ENCODE data around the gene MRPL2. TPM values are rescaled to one million over a fixed set of nuclear protein-coding genes. Genes with fewer than 3 reads are reported as not detected.

Gene MRPL2
- total and polyA plus RNA-seq, 2 of the 8 experiments (the other 6 are each of a cell fraction or from before 2014, with no cell fraction given) = 58.7 to 99.9 TPM

- no peak overlapping the region for H3K56ac ChIP-seq (replicated peaks; ENCODE audit: insufficient read length, low read depth, low read length)
- ChIA-PET CTCF (ENCODE audit: partially characterized antibody) (interaction anchor here (0.6 to 1.9 kb wide), 5 partner anchors 22 to 109 kb away, joined by 3 to 9 read pairs (median 3); no protein-coding TSS in a partner anchor), POLR2A (ENCODE audit: partially characterized antibody) (interaction anchor here (0.9 to 29.7 kb wide), 7 partner anchors 10 to 32 kb away, joined by 3 to 584 read pairs (median 5); partner anchors contain the start of genes CUL7, KLC4, KLHDC3 and MEA1)
- no peak overlapping the region for H4K5ac ChIP-seq (ENCODE audit: insufficient read length, low read depth, low read length)
- no peak overlapping the region for H4K8ac ChIP-seq (ENCODE audit: extremely low read depth, insufficient read depth, low read length)
- H3K9ac ChIP-seq (replicated peaks in 1 of 4; ENCODE audit: extremely low read depth in 1 of 4, low read depth in 3 of 4, low read length in 3 of 4) = no peak overlapping the region
- no peak overlapping the region for H2AFZ ChIP-seq (ENCODE audit: low read length)
- 91% methylated on average over 9 of the region's 9 CpGs; no CpG with 5 or more reads in 1 of the 2 experiments for WGBS, 2 experiments (ENCODE audit: extremely low coverage in 1 of 2, insufficient coverage in 1 of 2, insufficient read length in 1 of 2, insufficient replicate concordance in 2 of 2, low coverage in 1 of 2, low lambda C conversion rate in 2 of 2, missing lambda C conversion rate in 1 of 2)
- no peak overlapping the region for H3K4me3 ChIP-seq (ENCODE audit: extremely low read depth in 1 of 4, insufficient read depth in 2 of 4, low read depth in 3 of 4, low read length in 4 of 4)
- peaks cover 2 to 18% of the 10 kb centered on the region in 2 experiments for H4K20me1 ChIP-seq (replicated peaks in 1 of 2; ENCODE audit: control insufficient read depth in 1 of 2, insufficient read depth in 2 of 2, low read length in 2 of 2)
- no peaks in the 10 kb centered on the region for H3K9me3 ChIP-seq (ENCODE audit: insufficient read depth in 2 of 2, low read depth in 1 of 2, low read length in 1 of 2)
- no peak overlapping the region for H3K14ac ChIP-seq (ENCODE audit: insufficient read length)
- no peak overlapping the region for H3K18ac ChIP-seq (ENCODE audit: extremely low read depth, low read length)
- H4K91ac ChIP-seq (replicated peaks; ENCODE audit: insufficient read length, low read length) = no peak overlapping the region
- H2BK15ac ChIP-seq (ENCODE audit: low read length) = no peak overlapping the region
- no peak overlapping the region for H3K23ac ChIP-seq (ENCODE audit: insufficient read length)
- no peak overlapping the region for H3K27ac ChIP-seq (ENCODE audit: low read depth, low read length)
- H3K79me2 ChIP-seq (ENCODE audit: control insufficient read depth in 1 of 2, insufficient read depth in 2 of 2, low read length in 2 of 2) = no peaks in the 10 kb centered on the region
- H2AK5ac ChIP-seq (ENCODE audit: low read depth, low read length) = no peak overlapping the region
- no peak overlapping the region for H3K4ac ChIP-seq (replicated peaks; ENCODE audit: insufficient read length, low read depth, low read length)
- H3K4me2 ChIP-seq (ENCODE audit: insufficient read depth in 1 of 2, low read depth in 2 of 2, low read length in 2 of 2) = no peak overlapping the region
- H3K4me1 ChIP-seq (replicated peaks in 1 of 4; ENCODE audit: control insufficient read depth in 3 of 4, insufficient read depth in 4 of 4, low read length in 3 of 4) = no peaks in the 10 kb centered on the region
- no peaks in the 10 kb centered on the region for H3K79me1 ChIP-seq (ENCODE audit: low read depth, low read length)
- no peak overlapping the region for H2BK5ac ChIP-seq (ENCODE audit: low read depth, low read length)
- no peaks in the 10 kb centered on the region for H3K27me3 ChIP-seq (replicated peaks in 1 of 4; ENCODE audit: control insufficient read depth in 3 of 4, extremely low read depth in 1 of 4, insufficient read depth in 3 of 4, low read length in 3 of 4)
- DNase-seq (ENCODE audit: low read depth in 1 of 2, low spot score in 2 of 2) (no peak), FAIRE-seq (no peak)
- H2BK120ac ChIP-seq (replicated peaks; ENCODE audit: low read depth, low read length) = no peak overlapping the region
- H3K23me2 ChIP-seq (ENCODE audit: low read depth, low read length) = no peaks in the 10 kb centered on the region; the same call in 1 of the 2 replicates
- no peak overlapping the region for H2BK20ac ChIP-seq (ENCODE audit: low read length)
- H3K36me3 ChIP-seq (ENCODE audit: control insufficient read depth in 2 of 4, insufficient read depth in 4 of 4, low read length in 3 of 4) = peaks cover 2 to 23% (median 13%) of the 10 kb centered on the region in 4 experiments; a peak in 4 of 8 replicates
- H2BK12ac ChIP-seq (ENCODE audit: low read depth, low read length) = no peak overlapping the region
- no peak for TF ChIP-seq RNF2 (IDR thresholded peaks at IDR 0.05; ENCODE audit: borderline replicate concordance, low read depth, low read length, missing control alignments, poor library complexity, severe bottlenecking)
- no peak for TF ChIP-seq CHD2 (IDR thresholded peaks at IDR 0.05; ENCODE audit: low read length)
- TF ChIP-seq SP4 (IDR thresholded peaks at IDR 0.05; ENCODE audit: low read length) = no peak
- no peak for TF ChIP-seq MAFK (IDR thresholded peaks at IDR 0.05; ENCODE audit: low read depth, low read length)
- TF ChIP-seq RFX5 (IDR thresholded peaks at IDR 0.05; ENCODE audit: borderline replicate concordance, low read depth, low read length) = no peak
- no peak for TF ChIP-seq HDAC6 (IDR thresholded peaks at IDR 0.05; ENCODE audit: low read depth, low read length)
- TF ChIP-seq FOSL1 (IDR thresholded peaks at IDR 0.05; ENCODE audit: insufficient read depth, low read depth, low read length) = no peak
- no peak for TF ChIP-seq HDAC2 (IDR thresholded peaks at IDR 0.05; ENCODE audit: borderline replicate concordance in 1 of 2, low read depth in 2 of 2, low read length in 2 of 2)
- TF ChIP-seq JUND (IDR thresholded peaks at IDR 0.05; ENCODE audit: low read length) = no peak
- TF ChIP-seq ATF3 (IDR thresholded peaks at IDR 0.05; ENCODE audit: insufficient read depth, low read depth, low read length) = no peak
- no peak for TF ChIP-seq EZH2 (IDR thresholded peaks at IDR 0.05; ENCODE audit: low read depth, low read length, severe bottlenecking)
- no peak for TF ChIP-seq SP1 (IDR thresholded peaks at IDR 0.05; ENCODE audit: low read depth, low read length)
- TF ChIP-seq TEAD4 (IDR thresholded peaks at IDR 0.05; ENCODE audit: low read depth, low read length) = no peak
- no peak for TF ChIP-seq BACH1 (IDR thresholded peaks at IDR 0.05; ENCODE audit: low read length)
These were observed 20.5 kb downstream of the MRPL2 start for GRCh38 chr6:43038727-43039126.
